CD4-positive, alpha-beta T cell treated with Interferon gamma for 1 hour (primary cell): ENCODE measurements around the gene ZFAND3.

Experiments used
- DNase-seq: peaks from one replicate; pipeline ENCODE4 v3.0.0-alpha.2; 2020

Gene ZFAND3

DNA sequence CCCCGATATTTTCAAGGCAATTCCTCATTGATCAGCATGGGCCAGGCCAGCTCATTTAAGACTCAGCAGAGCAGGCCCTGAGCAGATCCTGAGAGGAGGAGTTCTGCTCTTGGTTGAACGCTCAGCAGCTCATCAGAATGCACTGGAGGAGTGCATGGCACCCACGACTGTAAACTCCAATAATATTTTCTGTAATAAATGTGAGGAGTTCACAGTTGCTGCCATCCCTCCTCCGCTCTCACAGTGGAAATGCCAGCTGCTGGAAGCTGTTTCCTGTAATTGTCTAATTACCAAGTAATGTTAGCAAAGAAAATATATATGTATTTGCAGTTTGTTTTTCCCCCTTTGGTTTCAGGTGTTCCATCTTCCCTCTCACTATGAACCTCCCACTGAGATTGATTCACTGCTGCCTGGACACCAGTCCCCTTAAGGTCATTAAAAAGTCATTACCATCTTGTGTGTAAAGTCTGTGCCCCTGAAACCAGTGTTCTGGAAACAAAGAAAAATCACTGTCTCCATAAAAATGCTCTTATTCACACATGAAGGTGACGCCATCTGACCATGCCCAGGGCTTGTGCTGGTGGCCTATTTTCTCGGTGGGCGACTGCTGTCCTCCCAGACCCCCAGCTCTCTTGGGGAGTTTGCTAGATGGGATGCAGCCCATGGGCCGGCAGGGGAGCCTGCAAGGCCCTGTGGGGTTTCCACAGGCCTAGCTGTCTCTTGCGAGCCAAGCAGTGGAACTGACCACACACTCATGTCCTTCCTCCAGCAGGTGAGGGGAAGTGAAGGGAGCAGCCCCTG, 374.2 kb downstream of the ZFAND3 start:
- no peak for DNase-seq

DNA sequence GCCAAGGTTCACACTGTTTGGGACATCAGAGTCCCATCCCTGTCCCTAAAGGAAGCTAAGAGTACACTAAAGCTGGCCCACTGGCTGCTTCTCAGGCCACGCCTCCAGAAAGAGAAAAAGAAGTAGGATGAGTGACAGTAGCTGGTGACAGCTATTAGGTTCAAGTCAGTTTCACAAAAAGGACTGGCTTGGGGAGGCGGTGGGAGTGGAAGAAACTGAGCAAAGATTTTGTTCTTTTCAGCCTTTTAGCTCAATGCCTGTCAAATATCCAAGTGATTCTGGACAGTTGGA, 374.7 kb downstream of the ZFAND3 start:
- DNase-seq, result no peak

DNA sequence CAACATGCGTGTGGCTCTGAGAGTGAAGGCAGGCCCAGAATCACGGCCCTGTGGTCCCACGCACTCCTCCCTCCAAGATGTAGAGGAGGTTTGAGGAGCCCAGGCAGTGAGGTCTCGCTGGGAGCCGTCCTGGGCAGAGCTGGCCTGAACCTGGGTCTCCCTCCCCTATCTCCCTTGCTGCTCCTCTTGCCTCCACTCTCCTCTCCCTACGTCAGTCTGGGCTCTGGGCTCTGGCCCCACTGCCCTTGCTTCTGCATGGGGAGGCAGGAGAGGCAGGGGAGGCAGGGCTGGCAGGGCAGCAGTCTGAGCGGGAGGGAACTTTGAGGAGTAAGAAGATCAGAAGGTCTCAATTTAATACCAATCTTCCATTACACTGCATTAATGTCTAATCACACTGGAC, 375.1 kb downstream of the ZFAND3 start:
- DNase-seq, result no peak

DNA sequence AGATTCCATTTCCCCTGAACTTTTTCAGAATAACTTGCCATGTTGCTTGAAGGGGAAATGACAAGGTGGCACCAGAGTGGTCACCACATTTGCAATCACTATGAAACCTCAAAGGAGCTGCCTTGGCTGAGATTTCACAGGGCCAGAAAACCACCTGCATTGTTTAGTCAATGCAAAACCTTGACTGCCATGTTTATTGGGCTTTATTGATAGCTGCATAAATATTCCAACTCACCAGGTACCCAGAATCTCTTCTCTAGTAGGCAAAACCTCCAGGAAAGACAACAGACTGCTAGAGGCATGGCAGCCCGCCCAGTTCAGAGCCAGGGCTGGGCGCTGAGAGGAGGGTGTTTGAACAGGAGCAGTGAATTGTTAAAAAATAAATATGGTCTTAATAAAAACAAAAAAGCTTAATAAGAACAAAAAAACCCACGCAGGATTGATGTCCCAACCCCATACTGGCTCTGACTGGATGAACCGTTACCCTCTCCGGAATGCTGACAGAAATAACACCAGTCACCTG, 375.6 kb downstream of the ZFAND3 start:
- DNase-seq, result no peak

DNA sequence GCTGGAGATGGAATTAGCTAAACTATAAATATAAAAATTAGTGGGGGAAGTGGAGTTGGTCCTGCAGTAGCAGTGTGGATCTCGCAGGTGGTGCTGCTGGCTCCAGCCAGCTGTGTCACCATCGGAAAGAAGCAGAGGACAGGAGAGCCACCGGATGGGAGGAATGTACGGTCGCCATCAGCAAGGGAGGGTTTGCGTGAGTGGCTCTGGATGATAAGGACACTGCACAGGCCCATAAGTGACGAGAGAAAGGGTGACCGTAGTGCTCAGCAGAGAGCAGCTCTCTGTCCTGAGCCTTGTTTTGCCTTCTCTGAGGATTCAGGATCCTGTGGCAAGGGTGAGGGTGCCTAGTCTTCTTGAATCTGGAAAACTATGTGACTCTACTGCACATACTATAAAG, 378.7 kb downstream of the ZFAND3 start:
- no peak for DNase-seq
